HG02938 (cell line): Measurements from ENCODE around the gene MLPH.

Experiments used
- ATAC-seq: cut with Tn5 transposase; IDR thresholded peaks from one replicate; pipeline ENCODE4 v1.9.1; 2021; ENCODE audit warnings: mild to moderate bottlenecking, moderate library complexity; ENCODE audit not compliant: unreplicated experiment

The MLPH gene

GRCh38 chr2:237597196-237598145, 110.4 kb downstream of the MLPH start:
- no peak for ATAC-seq

- no peak for ATAC-seq
Observed at GRCh38 chr2:237598468-237599208, 111.6 kb downstream of the MLPH start.

GRCh38 chr2:237599465-237600110, 112.5 kb downstream of the MLPH start:
- no peak for ATAC-seq

GRCh38 chr2:237600205-237600846, 113.3 kb downstream of the MLPH start:
- no peak for ATAC-seq

GRCh38 chr2:237601453-237602116, 114.5 kb downstream of the MLPH start:
- no peak for ATAC-seq

GRCh38 chr2:237602409-237602808, 115.4 kb downstream of the MLPH start:
- no peak for ATAC-seq

GRCh38 chr2:237603049-237603717, 116.1 kb downstream of the MLPH start:
- ATAC-seq: no peak

GRCh38 chr2:237603718-237604362, 116.8 kb downstream of the MLPH start:
- ATAC-seq: peak; percentile 75

GRCh38 chr2:237604391-237604790, 117.3 kb downstream of the MLPH start:
- ATAC-seq: no peak
